ENCODE measurements around the gene P2RX5.

P2RX5 gene

DNA sequence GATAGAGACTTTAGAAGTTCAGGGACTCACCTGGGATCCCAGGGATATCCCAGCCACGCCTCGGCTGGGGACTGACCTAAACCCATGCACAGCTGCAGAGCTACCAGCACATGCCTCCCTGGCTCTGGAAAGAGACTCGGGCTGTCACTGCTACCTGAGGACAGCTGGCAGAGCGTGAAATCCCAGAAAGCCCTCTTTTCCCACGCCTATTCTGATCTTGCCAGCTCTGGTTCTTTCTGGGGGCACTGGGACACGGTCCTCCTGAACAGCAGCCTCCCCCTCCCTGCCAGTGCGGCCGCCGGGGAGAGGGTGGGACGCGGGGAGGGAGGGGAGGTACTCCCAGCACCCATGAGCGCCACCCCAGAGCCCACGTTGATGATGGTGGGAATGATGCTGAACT lies 10.8 kb downstream of the P2RX5 start:
- no peak overlapping the region for H3K4me3 ChIP-seq (ENCODE audit: low read depth, low read length)
- TF ChIP-seq, protein P1, sequence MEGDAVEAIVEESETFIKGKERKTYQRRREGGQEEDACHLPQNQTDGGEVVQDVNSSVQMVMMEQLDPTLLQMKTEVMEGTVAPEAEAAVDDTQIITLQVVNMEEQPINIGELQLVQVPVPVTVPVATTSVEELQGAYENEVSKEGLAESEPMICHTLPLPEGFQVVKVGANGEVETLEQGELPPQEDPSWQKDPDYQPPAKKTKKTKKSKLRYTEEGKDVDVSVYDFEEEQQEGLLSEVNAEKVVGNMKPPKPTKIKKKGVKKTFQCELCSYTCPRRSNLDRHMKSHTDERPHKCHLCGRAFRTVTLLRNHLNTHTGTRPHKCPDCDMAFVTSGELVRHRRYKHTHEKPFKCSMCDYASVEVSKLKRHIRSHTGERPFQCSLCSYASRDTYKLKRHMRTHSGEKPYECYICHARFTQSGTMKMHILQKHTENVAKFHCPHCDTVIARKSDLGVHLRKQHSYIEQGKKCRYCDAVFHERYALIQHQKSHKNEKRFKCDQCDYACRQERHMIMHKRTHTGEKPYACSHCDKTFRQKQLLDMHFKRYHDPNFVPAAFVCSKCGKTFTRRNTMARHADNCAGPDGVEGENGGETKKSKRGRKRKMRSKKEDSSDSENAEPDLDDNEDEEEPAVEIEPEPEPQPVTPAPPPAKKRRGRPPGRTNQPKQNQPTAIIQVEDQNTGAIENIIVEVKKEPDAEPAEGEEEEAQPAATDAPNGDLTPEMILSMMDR (IDR thresholded peaks at IDR 0.05; ENCODE audit: low read depth, low read length, missing control alignments) = no peak
- in situ Hi-C loops (cut with HindIII; ENCODE audit: low sequenced_read_pairs) = no loop called here
- DNase-seq (ENCODE audit: low read depth) = no peak

DNA sequence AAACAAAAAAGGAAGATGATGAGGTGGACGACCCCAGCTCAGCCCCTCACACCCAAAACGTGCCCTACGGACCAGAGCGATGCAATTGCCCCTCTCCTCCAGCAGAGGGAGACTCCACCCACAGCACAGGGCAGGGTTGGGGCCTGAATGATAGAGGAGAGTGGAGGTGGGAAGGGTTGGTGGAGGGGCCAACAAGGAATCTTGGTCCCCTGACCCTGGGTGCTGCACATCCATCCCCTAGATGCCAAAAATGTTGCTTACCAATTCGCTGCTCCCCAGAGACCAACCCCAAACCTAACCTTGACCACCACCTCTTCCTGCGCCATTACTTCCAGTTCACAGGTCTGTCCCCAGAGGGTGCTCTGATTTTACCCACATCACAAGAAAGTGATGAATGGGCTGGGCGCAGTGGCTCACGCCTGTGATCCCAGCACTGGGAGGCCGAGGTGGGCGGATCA lies 12.9 kb downstream of the P2RX5 start:
- in situ Hi-C loops (cut with HindIII; ENCODE audit: low sequenced_read_pairs) = no loop called here
- TF ChIP-seq, protein P1 (IDR thresholded peaks at IDR 0.05; ENCODE audit: low read depth, low read length, missing control alignments) = peak; percentile 96
- no peak for DNase-seq (ENCODE audit: low read depth)

DNA sequence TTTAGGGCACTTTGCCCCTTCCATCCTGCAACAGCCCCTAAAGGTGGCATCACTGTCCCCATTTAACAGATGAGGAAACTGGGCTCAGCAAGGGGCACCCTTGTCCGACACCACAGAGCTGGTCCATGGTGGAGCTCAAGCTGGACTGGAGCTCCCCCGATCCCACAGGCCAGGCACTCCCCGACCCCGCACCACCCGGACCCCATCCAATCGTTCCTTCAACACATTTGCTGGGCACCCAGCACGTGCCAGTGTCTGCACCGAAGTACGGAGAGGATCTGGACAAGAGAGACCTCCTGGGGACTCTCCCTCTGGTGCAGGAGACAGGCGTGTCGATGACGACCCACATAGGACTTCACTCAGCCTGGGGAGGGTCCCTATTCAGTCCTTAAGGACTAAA lies 13.9 kb downstream of the P2RX5 start:
- TF ChIP-seq, protein P1 (IDR thresholded peaks at IDR 0.05; ENCODE audit: low read depth, low read length, missing control alignments) = no peak
- no peak for DNase-seq (ENCODE audit: low read depth)
- in situ Hi-C loops (cut with HindIII; ENCODE audit: low sequenced_read_pairs) = no loop called here
- H3K4me3 ChIP-seq (ENCODE audit: low read depth, low read length) = no peak overlapping the region

More for the DNA sequence above, 12.9 kb downstream of the P2RX5 start:
- H3K4me3 ChIP-seq (ENCODE audit: low read depth, low read length) = no peak overlapping the region

DNA sequence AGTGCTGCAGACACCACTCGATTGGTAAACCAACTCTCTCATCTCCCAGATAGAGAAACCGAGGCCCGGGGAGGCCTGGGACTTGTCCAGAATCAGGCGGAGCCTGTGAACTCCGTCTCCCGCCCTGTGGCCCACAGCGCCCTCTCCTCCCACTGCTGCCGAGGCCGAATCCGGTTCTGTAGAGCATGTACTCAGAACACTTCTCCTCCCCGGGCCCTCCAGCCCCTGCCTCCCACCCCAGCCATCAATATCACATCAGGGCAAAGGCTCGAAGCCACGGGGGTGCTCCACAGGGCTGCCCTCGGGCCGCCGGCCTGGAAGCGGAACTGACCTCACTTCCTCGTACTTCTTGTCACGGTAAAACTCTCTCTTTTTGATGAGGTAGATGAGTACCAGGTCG lies 14.4 kb downstream of the P2RX5 start:
- in situ Hi-C loops (cut with HindIII; ENCODE audit: low sequenced_read_pairs) = no loop called here
- TF ChIP-seq, protein P1 (IDR thresholded peaks at IDR 0.05; ENCODE audit: low read depth, low read length, missing control alignments) = no peak
- no peak overlapping the region for H3K4me3 ChIP-seq (ENCODE audit: low read depth, low read length)
- DNase-seq (ENCODE audit: low read depth) = no peak

DNA sequence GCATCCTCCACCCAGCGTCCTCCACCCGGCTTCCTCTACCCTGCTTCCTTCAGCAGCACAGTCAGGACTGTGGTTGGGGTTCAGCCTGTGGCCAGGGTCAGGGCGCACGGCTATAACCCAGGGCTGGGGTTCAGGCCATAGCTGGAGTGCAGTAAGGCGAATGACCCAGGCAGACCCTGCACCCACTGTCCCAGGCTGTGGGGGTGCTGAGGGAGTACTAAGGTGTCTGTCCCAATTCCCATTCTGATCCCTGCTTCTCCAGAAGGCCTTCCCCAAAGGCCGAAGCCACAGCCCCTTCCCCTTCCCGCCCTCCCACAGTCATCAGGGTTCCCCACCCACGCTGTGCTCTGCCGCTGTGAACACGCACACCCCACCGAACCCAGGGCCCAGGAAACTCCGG lies 14.9 kb downstream of the P2RX5 start:
- DNase-seq (ENCODE audit: low read depth) = no peak
- H3K4me3 ChIP-seq (ENCODE audit: low read depth, low read length) = no peak overlapping the region
- in situ Hi-C loops (cut with HindIII; ENCODE audit: low sequenced_read_pairs) = no loop called here
- TF ChIP-seq, protein P1 (IDR thresholded peaks at IDR 0.05; ENCODE audit: low read depth, low read length, missing control alignments) = no peak

DNA sequence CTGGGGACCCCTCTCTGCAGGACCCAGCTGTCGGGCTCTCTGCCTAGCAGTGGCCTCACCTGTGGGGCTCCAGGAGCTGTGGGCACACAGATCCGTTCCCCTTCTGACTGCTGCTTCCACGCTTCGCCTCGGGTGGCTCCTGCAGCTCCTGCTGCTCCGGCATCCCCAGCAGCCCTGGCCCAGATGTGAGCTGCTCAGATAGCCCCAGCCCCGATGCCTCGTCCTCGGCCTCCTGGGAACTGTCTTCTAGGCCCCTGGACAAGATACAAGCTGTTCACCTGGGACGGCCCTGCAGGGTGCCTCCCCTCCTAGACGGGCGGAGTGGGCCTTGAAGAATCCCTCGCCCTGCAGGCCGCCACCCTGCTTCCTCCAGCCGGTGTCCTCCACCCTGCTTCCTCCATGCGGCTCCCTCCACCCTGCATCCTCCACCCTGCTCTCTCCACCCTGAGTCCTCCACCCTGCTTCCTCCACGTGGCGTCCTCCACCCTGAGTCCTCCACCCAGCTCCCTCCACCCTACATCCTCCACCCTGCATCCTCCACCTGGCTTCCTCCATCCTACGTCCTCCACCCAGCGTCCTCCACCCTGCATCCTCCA lies 16.3 kb downstream of the P2RX5 start:
- TF ChIP-seq, protein P1 (IDR thresholded peaks at IDR 0.05; ENCODE audit: low read depth, low read length, missing control alignments) = no peak
- H3K4me3 ChIP-seq (ENCODE audit: low read depth, low read length) = no peak overlapping the region
- no peak for DNase-seq (ENCODE audit: low read depth)
- in situ Hi-C loops (cut with HindIII; ENCODE audit: low sequenced_read_pairs) = no loop called here

All from astrocyte of the cerebellum (primary cell).